ENCODE results near the gene KRTAP1-5.
"Not testable (repeated sequence)": the region's sequence is repeated elsewhere in the genome, so short reads cannot be mapped to it uniquely, and the experiment has no call there.

Gene KRTAP1-5

GRCh38 chr17:41026715-41027471 lies at the start of gene KRTAP1-5:
Gene KRTAP1-5 (minus strand): TSS chr17:41027208. CDS start chr17:41027155, 53 bp downstream.
- DNase-seq (ENCODE audit: low spot score) (no peak), FAIRE-seq (no peak)

- no peak for DNase-seq (ENCODE audit: low spot score)
- no peak for FAIRE-seq
These were observed 49.8 kb upstream of the KRTAP1-5 start for GRCh38 chr17:41076788-41077187.

- FAIRE-seq (no peak), DNase-seq (ENCODE audit: low spot score) (no peak)
These were observed 46.7 kb upstream of the KRTAP1-5 start for GRCh38 chr17:41073676-41074075.

- FAIRE-seq, result no peak
- no peak for DNase-seq (ENCODE audit: low spot score)
These were observed 44.8 kb upstream of the KRTAP1-5 start for GRCh38 chr17:41071606-41072360.

- no peak for DNase-seq (ENCODE audit: low spot score)
- no peak for FAIRE-seq
These were observed 42.0 kb upstream of the KRTAP1-5 start for GRCh38 chr17:41069031-41069430.

- DNase-seq (ENCODE audit: low spot score) (no peak), FAIRE-seq (no peak)
These were observed 40.3 kb upstream of the KRTAP1-5 start for GRCh38 chr17:41067281-41067680.

GRCh38 chr17:41065829-41066624 lies 39.0 kb upstream of the KRTAP1-5 start, which contains the start of gene KRTAP2-4:
Gene KRTAP2-4 (minus strand): TSS chr17:41065879. CDS start chr17:41065845, 34 bp downstream.
- DNase-seq (ENCODE audit: low spot score) (peak; percentile 99), FAIRE-seq (peak; percentile 99)

GRCh38 chr17:41065016-41065689 lies 38.1 kb upstream of the KRTAP1-5 start:
- not testable (repeated sequence) for FAIRE-seq

GRCh38 chr17:41064301-41064700 lies 37.3 kb upstream of the KRTAP1-5 start:
- DNase-seq (ENCODE audit: low spot score) (no peak), FAIRE-seq (no peak)

More at GRCh38 chr17:41065016-41065689, 38.1 kb upstream of the KRTAP1-5 start:
- DNase-seq (ENCODE audit: low spot score), result not testable (repeated sequence)

GRCh38 chr17:41063449-41063848 lies 36.4 kb upstream of the KRTAP1-5 start:
- FAIRE-seq (no peak), DNase-seq (ENCODE audit: low spot score) (no peak)

- FAIRE-seq (peak; percentile 95), DNase-seq (ENCODE audit: low spot score) (peak; percentile 94)
These were observed 35.0 kb upstream of the KRTAP1-5 start for GRCh38 chr17:41061964-41062363.

- FAIRE-seq (peak; percentile 98), DNase-seq (ENCODE audit: low spot score) (peak; percentile 97)
These were observed 33.1 kb upstream of the KRTAP1-5 start, which contains the start of gene KRTAP2-3 for GRCh38 chr17:41060052-41060604. Gene KRTAP2-3 (minus strand): TSS chr17:41060114. CDS start chr17:41060050, 64 bp downstream.

GRCh38 chr17:41059276-41060051 lies 32.5 kb upstream of the KRTAP1-5 start:
- DNase-seq (ENCODE audit: low spot score) (peak; percentile 37), FAIRE-seq (peak; percentile 33)

GRCh38 chr17:41058741-41059140 lies 31.7 kb upstream of the KRTAP1-5 start:
- no peak for DNase-seq (ENCODE audit: low spot score)
- no peak for FAIRE-seq

GRCh38 chr17:41057547-41057946 lies 30.5 kb upstream of the KRTAP1-5 start:
- FAIRE-seq (no peak), DNase-seq (ENCODE audit: low spot score) (no peak)

GRCh38 chr17:41055130-41055529 lies 28.1 kb upstream of the KRTAP1-5 start, which contains the start of gene KRTAP2-2:
Gene KRTAP2-2 (minus strand): TSS chr17:41055230. CDS start chr17:41055211, 19 bp downstream.
- FAIRE-seq, result not testable (repeated sequence)

GRCh38 chr17:41054556-41054955 lies 27.5 kb upstream of the KRTAP1-5 start:
- not testable (repeated sequence) for FAIRE-seq; DNase-seq (ENCODE audit: low spot score)

More at GRCh38 chr17:41055130-41055529, 28.1 kb upstream of the KRTAP1-5 start, which contains the start of gene KRTAP2-2:
- not testable (repeated sequence) for DNase-seq (ENCODE audit: low spot score)

GRCh38 chr17:41054025-41054424 lies 27.0 kb upstream of the KRTAP1-5 start:
- FAIRE-seq, result no peak

GRCh38 chr17:41052566-41052965 lies 25.6 kb upstream of the KRTAP1-5 start:
- FAIRE-seq, result no peak
- no peak for DNase-seq (ENCODE audit: low spot score)

More at GRCh38 chr17:41054025-41054424, 27.0 kb upstream of the KRTAP1-5 start:
- DNase-seq (ENCODE audit: low spot score), result no peak
